Measurements from ENCODE around the gene VARS1.
A peak's percentile ranks its signal among the peaks of the same experiment; 100 is the strongest.

VARS1 gene

GRCh38 chr6:31758281-31758680 lies 37.3 kb downstream of the VARS1 start:
- H3K36me3 ChIP-seq (ENCODE audit: insufficient read depth, low read length), result no peaks in the 10 kb centered on the region
- H3K27ac ChIP-seq (ENCODE audit: low read depth, low read length), result no peak overlapping the region
- H2AFZ ChIP-seq (ENCODE audit: low read length, unreplicated experiment), result no peak overlapping the region
- no peak overlapping the region for H3K4me3 ChIP-seq (ENCODE audit: low read depth, low read length)
- H3K27me3 ChIP-seq (ENCODE audit: insufficient read depth, low read length), result no peaks in the 10 kb centered on the region
- peaks cover 6% of the 10 kb centered on the region for H3K4me1 ChIP-seq (ENCODE audit: control insufficient read depth, insufficient read depth, low read length, unreplicated experiment)
- no peaks in the 10 kb centered on the region for H3K79me2 ChIP-seq (ENCODE audit: control insufficient read depth, insufficient read depth, low read length, unreplicated experiment)

GRCh38 chr6:31752739-31753319 lies 42.7 kb downstream of the VARS1 start:
- Histone ChIP-seq H3K27ac (ENCODE audit: low read depth, low read length) (peak overlapping the region; percentile 69), H3K79me2 (ENCODE audit: control insufficient read depth, insufficient read depth, low read length, unreplicated experiment) (no peaks in the 10 kb centered on the region), H2AFZ (ENCODE audit: low read length, unreplicated experiment) (no peak overlapping the region), H3K27me3 (ENCODE audit: insufficient read depth, low read length) (no peaks in the 10 kb centered on the region), H3K36me3 (ENCODE audit: insufficient read depth, low read length) (peaks cover 6% of the 10 kb centered on the region; the same call in 1 of the 2 replicates), H3K4me3 (ENCODE audit: low read depth, low read length) (no peak overlapping the region), H3K4me1 (ENCODE audit: control insufficient read depth, insufficient read depth, low read length, unreplicated experiment) (peaks cover 11% of the 10 kb centered on the region)

DNA sequence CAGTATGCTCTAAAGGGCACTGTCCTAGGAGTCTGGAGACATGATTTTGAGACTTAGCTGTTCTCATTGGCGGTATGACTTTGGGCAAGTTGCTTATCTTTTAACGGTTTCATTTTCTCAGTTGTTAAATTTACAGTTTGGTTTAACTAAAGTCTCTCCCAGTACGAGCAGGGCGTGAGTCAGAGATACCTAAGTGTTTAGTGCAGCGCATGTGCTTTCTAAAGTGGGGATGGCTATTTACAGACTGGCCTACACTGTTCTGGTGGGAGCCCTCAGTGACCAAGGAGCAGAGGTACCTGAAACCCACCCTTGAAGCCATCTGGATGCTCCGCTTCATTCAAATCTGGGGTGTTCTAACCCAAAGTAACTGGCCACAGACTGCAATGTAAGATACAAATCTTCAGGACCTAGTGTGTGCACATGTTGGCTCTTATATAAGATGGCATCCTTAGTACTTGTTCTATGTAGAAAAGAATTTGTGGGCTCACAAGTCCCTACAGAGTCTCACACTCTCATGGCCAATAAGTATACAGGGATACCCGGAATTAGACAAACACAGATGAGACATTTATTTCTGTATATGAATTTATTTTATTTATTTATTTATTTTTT lies 45.0 kb downstream of the VARS1 start:
- peaks cover 11% of the 10 kb centered on the region; the same call in 1 of the 2 replicates for H3K36me3 ChIP-seq (ENCODE audit: insufficient read depth, low read length)
- H3K27ac ChIP-seq (ENCODE audit: low read depth, low read length), result no peak overlapping the region

DNA sequence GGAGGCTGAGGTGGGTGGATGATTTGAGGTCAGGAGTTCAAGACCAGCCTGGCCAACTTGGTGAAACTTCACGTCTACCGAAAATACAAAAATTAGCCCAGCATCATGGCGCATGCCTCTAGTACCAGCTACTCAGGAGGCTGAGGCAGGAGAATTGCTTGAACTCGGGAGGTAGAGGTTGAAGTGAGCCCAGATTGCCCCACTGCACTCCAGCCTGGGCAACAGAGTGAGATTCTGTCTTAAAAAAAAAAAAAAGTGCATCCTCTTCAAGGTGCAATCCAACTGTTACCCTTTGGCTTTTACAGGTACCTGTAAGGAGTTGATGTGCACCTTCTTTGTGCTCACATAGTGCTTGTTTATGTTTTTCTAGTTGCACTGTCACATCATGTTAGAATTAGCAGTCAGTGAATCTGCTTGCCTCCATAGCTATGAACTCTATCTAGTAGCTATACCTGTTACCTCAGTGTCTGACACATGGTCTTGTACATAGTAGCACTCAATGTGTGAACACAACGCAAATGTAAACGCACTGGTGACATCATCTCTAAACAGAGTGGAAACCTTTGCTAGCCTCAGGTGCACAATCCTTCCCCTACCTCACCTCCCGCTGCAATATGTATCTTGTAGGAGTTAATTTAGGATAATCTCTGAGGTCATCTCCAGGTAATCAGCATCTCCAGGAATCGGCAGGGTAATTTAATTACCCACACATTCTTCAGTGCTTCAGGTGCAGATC lies 46.1 kb downstream of the VARS1 start:
- Histone ChIP-seq H3K27me3 (ENCODE audit: insufficient read depth, low read length) (no peaks in the 10 kb centered on the region), H3K36me3 (ENCODE audit: insufficient read depth, low read length) (peaks cover 11% of the 10 kb centered on the region; the same call in 1 of the 2 replicates), H3K27ac (ENCODE audit: low read depth, low read length) (no peak overlapping the region), H2AFZ (ENCODE audit: low read length, unreplicated experiment) (no peak overlapping the region), H3K4me3 (ENCODE audit: low read depth, low read length) (no peak overlapping the region), H3K79me2 (ENCODE audit: control insufficient read depth, insufficient read depth, low read length, unreplicated experiment) (no peaks in the 10 kb centered on the region), H3K4me1 (ENCODE audit: control insufficient read depth, insufficient read depth, low read length, unreplicated experiment) (peaks cover 14% of the 10 kb centered on the region)

More for the DNA sequence above, 45.0 kb downstream of the VARS1 start:
- Histone ChIP-seq H3K79me2 (ENCODE audit: control insufficient read depth, insufficient read depth, low read length, unreplicated experiment) (no peaks in the 10 kb centered on the region), H3K4me1 (ENCODE audit: control insufficient read depth, insufficient read depth, low read length, unreplicated experiment) (peaks cover 14% of the 10 kb centered on the region), H2AFZ (ENCODE audit: low read length, unreplicated experiment) (no peak overlapping the region), H3K4me3 (ENCODE audit: low read depth, low read length) (no peak overlapping the region), H3K27me3 (ENCODE audit: insufficient read depth, low read length) (no peaks in the 10 kb centered on the region)

Measured in ACC112 (cell line).